Uterus (tissue), 4 donors: Measurements from ENCODE around the gene SELENOV. TPM values are rescaled to one million over a fixed set of nuclear protein-coding genes. Genes with fewer than 3 reads are reported as not detected.

Experiments used
- DNase-seq, 2 donors: peaks; one replicate each; pipeline ENCODE4 v3.0.0-alpha.2; 2019 to 2020
- H3K27ac ChIP-seq, 2 donors: fragments of 200-600 bp; sonication (generic); 1 replicate in 1 of 2; 2 replicates in 1 of 2; pipeline ENCODE4 v1.5.1; 2016 to 2018
- H3K27me3 ChIP-seq, 2 donors: fragments of 200-600 bp; sonication (generic); one replicate each; pipeline ENCODE4 v1.5.1; 2018 to 2019; ENCODE audit warnings: control low read depth in 1 of 2
- H3K36me3 ChIP-seq, 2 donors: fragments of 200-600 bp; sonication (generic); one replicate each; pipeline ENCODE4 v1.5.1; 2019; ENCODE audit warnings: control low read depth in 1 of 2
- H3K4me1 ChIP-seq, 2 donors: fragments of 200-600 bp; sonication (generic); one replicate each; pipeline ENCODE4 v1.5.1; 2018 to 2019; ENCODE audit warnings: control low read depth in 1 of 2
- H3K4me3 ChIP-seq, 2 donors: fragments of 200-600 bp; sonication (generic); 1 replicate in 1 of 2; 2 replicates in 1 of 2; pipeline ENCODE4 v1.5.1; 2018 to 2019; ENCODE audit warnings: mild to moderate bottlenecking in 1 of 2
- H3K9me3 ChIP-seq, 2 donors: fragments of 200-600 bp; sonication (generic); one replicate each; pipeline ENCODE4 v1.5.1; 2019; ENCODE audit warnings: control low read depth in 1 of 2
- CTCF ChIP-seq, 4 experiments: fragments of 200-600 bp in 2 of 4; fragments of 450-650 bp in 2 of 4; sonication (generic) in 2 of 4; IDR thresholded peaks; one replicate each; pipeline ENCODE4 v1.5.1; 2016 to 2019; ENCODE audit warnings: antibody characterized with exemption in 4 of 4, mild to moderate bottlenecking in 2 of 4, moderate library complexity in 1 of 4
- POLR2A ChIP-seq, 2 donors: fragments of 450-650 bp; IDR thresholded peaks; one replicate each; pipeline ENCODE4 v1.6.1; 2016; ENCODE audit warnings: antibody characterized with exemption in 2 of 2, mild to moderate bottlenecking in 1 of 2, moderate library complexity in 1 of 2
- intact Hi-C: fragments of 100-400 bp; cut with DNase I; formaldehyde crosslinking; loops from one replicate; pipeline ENCODE4 v1.15.1; 2023; ENCODE audit warnings: low total_unique reads
- total RNA-seq, 4 donors: library from RNA; depleted of rRNA in 3 of 4; stranded (reverse); fragments of >200 nt in 3 of 4; gene quantifications; one replicate each; pipeline versions ENCODE4 v1.1.0 to v1.2.4, GENCODE V29; 2014 to 2023
- donor health status: DM: yes; HTN: yes; CAD: no.

The SELENOV gene
- total RNA-seq, 4 donors from 2014 or later = 0.41 TPM; not detected in 3

- intact Hi-C loops = no loop called here
- Histone ChIP-seq H3K36me3 (no peaks in the 10 kb centered on the region), H3K27me3 (no peaks in the 10 kb centered on the region), H3K9me3 (no peaks in the 10 kb centered on the region), H3K27ac (no peak overlapping the region), H3K4me1 (no peaks in the 10 kb centered on the region), H3K4me3 (no peak overlapping the region)
- no peak for DNase-seq
- TF ChIP-seq CTCF (IDR thresholded peaks at IDR 0.05) (no peak), POLR2A (IDR thresholded peaks at IDR 0.05) (no peak)
These were observed 9.6 kb downstream of the SELENOV start for GRCh38 chr19:39524495-39524894.

GRCh38 chr19:39525205-39525604, 10.3 kb downstream of the SELENOV start:
- no peak for TF ChIP-seq POLR2A (IDR thresholded peaks at IDR 0.05)
- TF ChIP-seq CTCF (IDR thresholded peaks at IDR 0.05) = no peak
- H3K27me3 ChIP-seq = no peaks in the 10 kb centered on the region
- H3K9me3 ChIP-seq = no peaks in the 10 kb centered on the region
- no peaks in the 10 kb centered on the region for H3K4me1 ChIP-seq
- intact Hi-C loops = no loop called here
- DNase-seq = no peak
- H3K36me3 ChIP-seq = no peaks in the 10 kb centered on the region
- no peak overlapping the region for H3K27ac ChIP-seq
- H3K4me3 ChIP-seq = no peak overlapping the region

GRCh38 chr19:39531834-39532232, 16.9 kb downstream of the SELENOV start:
- Histone ChIP-seq H3K4me3 (peak overlapping the region; percentile 55 to 81), H3K4me1 (no peaks in the 10 kb centered on the region), H3K36me3 (no peaks in the 10 kb centered on the region), H3K9me3 (no peaks in the 10 kb centered on the region), H3K27me3 (no peaks in the 10 kb centered on the region), H3K27ac (peak overlapping the region; percentile 82 to 88)
- TF ChIP-seq CTCF (IDR thresholded peaks at IDR 0.05) (no peak), POLR2A (IDR thresholded peaks at IDR 0.05) (no peak)
- intact Hi-C loops = loop anchor here (10.0 kb wide), 1 partner anchor 57 kb away; no protein-coding TSS in a partner anchor
- no peak for DNase-seq

DNA sequence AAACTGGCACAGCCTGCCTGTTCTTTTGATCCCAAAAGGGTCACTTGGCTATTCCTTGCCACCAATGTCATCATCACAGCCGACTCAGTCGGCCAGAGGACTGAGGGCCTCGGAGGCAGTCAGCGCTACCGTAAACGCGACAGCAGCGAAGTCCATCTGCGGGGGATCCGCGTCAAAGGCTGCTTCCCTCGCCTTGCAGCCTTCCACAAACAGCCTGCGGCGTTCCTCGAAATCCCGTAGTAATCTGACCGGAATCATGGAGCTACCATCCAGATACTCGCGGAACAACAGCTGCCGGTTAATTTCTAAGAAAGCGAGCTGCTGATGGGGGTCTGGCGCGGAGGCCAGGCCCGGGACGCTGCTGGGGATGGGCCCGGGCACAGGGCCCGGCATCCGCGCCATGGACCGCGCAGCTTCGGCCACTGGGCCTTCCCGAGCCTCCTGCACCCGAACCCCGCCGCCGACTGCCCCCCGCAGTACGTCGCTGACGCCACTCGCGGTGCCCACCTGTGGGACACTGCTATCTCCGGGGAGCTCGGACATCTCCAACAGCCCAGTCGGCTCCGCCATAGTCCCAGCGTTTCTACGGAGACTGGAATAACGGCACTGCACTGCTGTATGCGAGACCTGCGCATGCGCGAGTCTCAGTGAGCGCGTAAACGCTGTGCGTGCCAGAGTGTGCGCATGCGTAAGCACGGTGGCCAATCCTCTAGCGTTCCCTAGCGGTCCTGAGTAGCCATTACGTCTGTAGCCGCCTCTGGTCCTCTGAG, 17.5 kb downstream of the SELENOV start, which contains the start of gene EID2B:
Gene EID2B, minus strand, starts transcription at position 620 of the 770 bp plus-strand sequence. Its CDS starts 50 bp downstream, at position 570.
- H3K27ac ChIP-seq = peak within 1 kb of the TSS; percentile 82 to 88
- peak; percentile 80 for TF ChIP-seq POLR2A (IDR thresholded peaks at IDR 0.05)
- TF ChIP-seq CTCF (IDR thresholded peaks at IDR 0.05) = peak; percentile 99 to 100 (median 100)
- H3K27me3 ChIP-seq = no peaks in the 10 kb centered on the region
- DNase-seq = peak; percentile 95
- H3K9me3 ChIP-seq = no peaks in the 10 kb centered on the region
- H3K36me3 ChIP-seq = no peaks in the 10 kb centered on the region
- peak within 1 kb of the TSS; percentile 55 to 81 for H3K4me3 ChIP-seq
- intact Hi-C loops = loop anchor here (10.0 kb wide), 1 partner anchor 58 kb away; no protein-coding TSS in a partner anchor
- H3K4me1 ChIP-seq = no peaks in the 10 kb centered on the region

GRCh38 chr19:39533003-39533512, 18.1 kb downstream of the SELENOV start:
- intact Hi-C loops = loop anchor here (10.0 kb wide), 1 partner anchor 58 kb away; no protein-coding TSS in a partner anchor
- no peak for DNase-seq

More at GRCh38 chr19:39533003-39533512, 18.1 kb downstream of the SELENOV start:
- no peaks in the 10 kb centered on the region for H3K9me3 ChIP-seq
- no peaks in the 10 kb centered on the region for H3K36me3 ChIP-seq
- peaks cover 0 to 1% of the 10 kb centered on the region in 2 donors for H3K4me1 ChIP-seq
- peak overlapping the region in 1 of 2 donors; percentile 81 for H3K4me3 ChIP-seq
- H3K27ac ChIP-seq = no peak overlapping the region
- no peaks in the 10 kb centered on the region for H3K27me3 ChIP-seq
- TF ChIP-seq POLR2A (IDR thresholded peaks at IDR 0.05) (no peak), CTCF (IDR thresholded peaks at IDR 0.05) (no peak)
